ENCODE measurements around the gene CDK11A.
"Not testable (repeated sequence)": the region's sequence is repeated elsewhere in the genome, so short reads cannot be mapped to it uniquely, and the experiment has no call there.

CDK11A gene

DNA sequence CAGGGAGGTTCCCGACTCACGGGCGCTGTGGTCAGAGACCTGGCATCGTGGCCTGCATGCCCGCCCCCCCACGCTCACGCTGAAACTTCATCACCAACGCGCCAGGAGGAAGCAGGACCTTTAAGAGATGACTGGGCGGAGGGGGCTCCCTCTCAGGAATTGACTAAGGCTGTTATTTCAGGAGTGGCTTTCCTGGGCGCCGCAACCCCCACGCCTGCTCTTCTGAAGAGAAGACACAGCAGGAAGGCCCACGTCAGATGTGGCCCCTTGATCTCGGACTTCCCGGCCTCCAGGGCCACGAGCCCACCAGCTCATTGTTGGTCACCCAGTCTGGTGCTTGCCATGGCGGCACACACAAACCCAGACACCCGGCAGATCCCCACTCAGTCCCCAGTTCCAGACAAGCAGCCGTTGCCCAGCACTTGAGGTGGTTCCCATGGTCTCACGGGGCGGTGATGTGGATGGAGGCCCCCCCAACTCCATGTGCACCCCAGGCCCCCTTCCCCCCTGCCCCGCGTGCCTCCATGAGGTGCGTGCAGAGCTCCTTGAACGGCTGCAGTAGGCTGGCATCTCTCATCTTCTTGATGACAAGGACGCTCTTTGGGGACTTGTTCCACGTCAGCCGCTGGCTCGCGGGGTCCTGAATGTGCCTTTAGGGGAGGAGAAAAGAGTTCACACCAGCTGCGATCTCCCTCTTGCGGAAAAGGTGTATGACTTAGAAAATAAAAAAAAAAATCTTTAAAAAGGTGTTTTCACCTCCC lies 32.7 kb upstream of the CDK11A start:
- TF ChIP-seq POLR2AphosphoS5 (IDR thresholded peaks at IDR 0.05; ENCODE audit: borderline replicate concordance, low read depth, low read length) (no peak), FOXP2 (optimal IDR thresholded peaks at IDR 0.05; ENCODE audit: control extremely low read depth, extremely low read length, insufficient read depth) (no peak), EZH2 (IDR thresholded peaks at IDR 0.05) (no peak)
- DNase-seq (ENCODE audit: low read depth, low spot score), result no peak
- H3K9ac ChIP-seq (ENCODE audit: insufficient read length), result no peak overlapping the region
- no peak overlapping the region for H3K27ac ChIP-seq
- H3K9me3 ChIP-seq (ENCODE audit: low read depth, low read length), result no peaks in the 10 kb centered on the region
- no peak overlapping the region for H3K4me3 ChIP-seq
- H3K36me3 ChIP-seq (ENCODE audit: insufficient read depth, low read length), result peaks cover 67% of the 10 kb centered on the region

DNA sequence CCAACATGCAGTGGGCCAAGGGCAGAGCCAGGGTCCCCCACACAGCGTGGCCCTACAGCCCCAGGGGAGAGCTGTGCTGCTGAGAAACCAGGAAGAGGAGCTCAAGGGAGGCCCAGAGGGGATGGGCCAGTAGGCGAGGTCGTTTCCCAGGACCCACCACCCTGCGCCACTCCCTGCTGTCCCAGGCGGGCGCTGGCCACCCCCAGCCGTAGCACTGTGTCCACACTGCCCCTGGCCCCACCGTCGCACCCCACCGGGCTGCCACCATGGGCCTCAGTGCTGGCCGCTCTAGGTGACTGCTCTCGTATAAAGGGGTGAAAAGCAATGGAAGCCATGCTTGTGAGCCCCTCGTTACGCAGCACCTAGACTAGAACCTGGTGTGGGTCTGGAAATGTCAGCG lies 31.7 kb upstream of the CDK11A start:
- peaks cover 58% of the 10 kb centered on the region for H3K36me3 ChIP-seq (ENCODE audit: insufficient read depth, low read length)
- no peak for TF ChIP-seq FOXP2 (optimal IDR thresholded peaks at IDR 0.05; ENCODE audit: control extremely low read depth, extremely low read length, insufficient read depth)
- no peak for TF ChIP-seq EZH2 (IDR thresholded peaks at IDR 0.05)
- TF ChIP-seq POLR2AphosphoS5 (IDR thresholded peaks at IDR 0.05; ENCODE audit: borderline replicate concordance, low read depth, low read length), result no peak
- DNase-seq (ENCODE audit: low read depth, low spot score), result no peak

DNA sequence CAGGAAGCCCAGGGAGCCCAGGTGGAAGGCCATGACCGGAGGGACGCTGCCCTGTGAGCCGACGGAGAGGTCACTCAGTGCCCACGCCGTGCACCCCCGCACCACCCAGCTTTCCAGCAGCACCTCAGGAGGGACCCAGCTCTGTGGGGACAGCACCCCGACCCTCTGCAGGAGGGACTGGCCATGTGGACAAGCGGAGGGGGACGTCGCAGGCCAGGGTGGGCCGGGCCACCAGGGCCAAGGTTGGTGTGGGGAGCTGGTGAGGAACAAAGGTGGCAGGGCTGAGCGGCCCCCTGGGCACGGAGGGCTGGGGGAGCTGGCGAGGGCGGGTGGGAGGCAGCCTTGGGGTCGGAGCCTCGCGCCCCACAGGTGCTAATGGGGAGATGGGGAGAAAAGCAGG lies 31.3 kb upstream of the CDK11A start:
- Histone ChIP-seq H3K4me3 (no peak overlapping the region), H3K36me3 (ENCODE audit: insufficient read depth, low read length) (peaks cover 54% of the 10 kb centered on the region), H3K9ac (ENCODE audit: insufficient read length) (no peak overlapping the region), H3K9me3 (ENCODE audit: low read depth, low read length) (no peaks in the 10 kb centered on the region), H3K27ac (no peak overlapping the region)
- no peak for DNase-seq (ENCODE audit: low read depth, low spot score)
- TF ChIP-seq EZH2 (IDR thresholded peaks at IDR 0.05) (no peak), POLR2AphosphoS5 (IDR thresholded peaks at IDR 0.05; ENCODE audit: borderline replicate concordance, low read depth, low read length) (no peak), FOXP2 (optimal IDR thresholded peaks at IDR 0.05; ENCODE audit: control extremely low read depth, extremely low read length, insufficient read depth) (no peak)

More for the DNA sequence above, 31.7 kb upstream of the CDK11A start:
- Histone ChIP-seq H3K9ac (ENCODE audit: insufficient read length) (no peak overlapping the region), H3K27ac (no peak overlapping the region), H3K4me3 (no peak overlapping the region), H3K9me3 (ENCODE audit: low read depth, low read length) (no peaks in the 10 kb centered on the region)

DNA sequence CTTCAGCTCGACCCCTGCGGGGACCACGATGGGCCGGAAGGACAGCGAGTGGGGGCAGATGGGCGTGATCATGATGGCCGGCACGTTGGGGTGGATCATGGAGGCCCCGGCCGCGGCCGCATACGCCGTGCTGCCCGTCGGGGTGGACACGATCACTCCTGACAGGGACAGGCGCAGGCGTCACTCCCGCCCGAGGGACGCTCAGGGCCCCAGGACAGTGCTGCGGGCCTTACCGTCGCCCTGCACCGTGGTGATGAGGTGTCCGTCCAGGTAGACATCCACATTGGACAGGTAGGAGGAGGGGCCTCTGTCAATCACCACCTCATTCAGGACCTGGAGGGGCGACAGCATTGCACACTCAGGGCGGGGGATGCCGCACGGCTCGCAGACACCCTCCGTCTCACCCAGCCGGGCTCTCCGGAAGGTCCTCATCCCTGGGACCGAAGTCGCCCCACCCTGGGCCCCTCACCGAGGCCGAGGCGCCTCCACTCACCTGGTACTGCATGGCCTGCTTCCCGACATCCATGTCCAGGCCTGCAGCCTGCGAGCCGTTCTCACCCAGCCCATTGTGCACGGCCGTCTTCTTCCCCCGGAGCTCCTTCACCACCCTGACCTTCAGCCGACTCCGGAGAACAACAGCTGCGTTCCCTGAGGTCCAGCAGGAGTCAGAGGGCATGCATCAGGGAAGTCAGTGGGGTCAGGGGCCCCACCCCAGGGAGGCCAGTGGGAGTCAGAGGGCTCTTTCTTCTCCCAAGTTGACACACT lies 30.1 kb upstream of the CDK11A start:
- Histone ChIP-seq H3K9ac (ENCODE audit: insufficient read length) (no peak overlapping the region), H3K36me3 (ENCODE audit: insufficient read depth, low read length) (peaks cover 43% of the 10 kb centered on the region), H3K9me3 (ENCODE audit: low read depth, low read length) (no peaks in the 10 kb centered on the region), H3K27ac (no peak overlapping the region), H3K4me3 (no peak overlapping the region)
- TF ChIP-seq EZH2 (IDR thresholded peaks at IDR 0.05) (no peak), POLR2AphosphoS5 (IDR thresholded peaks at IDR 0.05; ENCODE audit: borderline replicate concordance, low read depth, low read length) (no peak), FOXP2 (optimal IDR thresholded peaks at IDR 0.05; ENCODE audit: control extremely low read depth, extremely low read length, insufficient read depth) (no peak)
- no peak for DNase-seq (ENCODE audit: low read depth, low spot score)

DNA sequence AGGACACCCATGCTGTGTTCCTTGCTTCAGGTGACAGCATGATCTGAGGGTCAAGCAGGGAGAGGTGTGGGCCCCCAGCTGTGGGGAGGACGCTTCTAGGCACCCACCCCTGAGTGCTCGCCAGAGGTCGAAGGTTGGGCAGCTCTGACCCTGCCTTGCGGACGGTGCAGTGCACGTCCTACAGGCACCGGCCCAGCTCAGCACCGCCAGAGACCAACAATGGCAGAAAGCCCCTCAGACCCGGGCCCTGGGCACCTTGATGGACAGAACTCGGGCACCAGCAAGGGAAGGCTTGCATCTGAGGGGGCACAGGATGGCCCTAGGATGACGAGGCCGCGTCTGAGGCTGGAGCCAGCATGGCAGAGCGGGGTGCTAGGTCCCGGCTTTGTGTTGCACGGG lies 29.4 kb upstream of the CDK11A start:
- Histone ChIP-seq H3K9ac (ENCODE audit: insufficient read length) (no peak overlapping the region), H3K4me3 (no peak overlapping the region), H3K36me3 (ENCODE audit: insufficient read depth, low read length) (peaks cover 41% of the 10 kb centered on the region), H3K27ac (no peak overlapping the region), H3K9me3 (ENCODE audit: low read depth, low read length) (no peaks in the 10 kb centered on the region)
- no peak for DNase-seq (ENCODE audit: low read depth, low spot score)
- TF ChIP-seq POLR2AphosphoS5 (IDR thresholded peaks at IDR 0.05; ENCODE audit: borderline replicate concordance, low read depth, low read length) (no peak), EZH2 (IDR thresholded peaks at IDR 0.05) (no peak), FOXP2 (optimal IDR thresholded peaks at IDR 0.05; ENCODE audit: control extremely low read depth, extremely low read length, insufficient read depth) (no peak)

DNA sequence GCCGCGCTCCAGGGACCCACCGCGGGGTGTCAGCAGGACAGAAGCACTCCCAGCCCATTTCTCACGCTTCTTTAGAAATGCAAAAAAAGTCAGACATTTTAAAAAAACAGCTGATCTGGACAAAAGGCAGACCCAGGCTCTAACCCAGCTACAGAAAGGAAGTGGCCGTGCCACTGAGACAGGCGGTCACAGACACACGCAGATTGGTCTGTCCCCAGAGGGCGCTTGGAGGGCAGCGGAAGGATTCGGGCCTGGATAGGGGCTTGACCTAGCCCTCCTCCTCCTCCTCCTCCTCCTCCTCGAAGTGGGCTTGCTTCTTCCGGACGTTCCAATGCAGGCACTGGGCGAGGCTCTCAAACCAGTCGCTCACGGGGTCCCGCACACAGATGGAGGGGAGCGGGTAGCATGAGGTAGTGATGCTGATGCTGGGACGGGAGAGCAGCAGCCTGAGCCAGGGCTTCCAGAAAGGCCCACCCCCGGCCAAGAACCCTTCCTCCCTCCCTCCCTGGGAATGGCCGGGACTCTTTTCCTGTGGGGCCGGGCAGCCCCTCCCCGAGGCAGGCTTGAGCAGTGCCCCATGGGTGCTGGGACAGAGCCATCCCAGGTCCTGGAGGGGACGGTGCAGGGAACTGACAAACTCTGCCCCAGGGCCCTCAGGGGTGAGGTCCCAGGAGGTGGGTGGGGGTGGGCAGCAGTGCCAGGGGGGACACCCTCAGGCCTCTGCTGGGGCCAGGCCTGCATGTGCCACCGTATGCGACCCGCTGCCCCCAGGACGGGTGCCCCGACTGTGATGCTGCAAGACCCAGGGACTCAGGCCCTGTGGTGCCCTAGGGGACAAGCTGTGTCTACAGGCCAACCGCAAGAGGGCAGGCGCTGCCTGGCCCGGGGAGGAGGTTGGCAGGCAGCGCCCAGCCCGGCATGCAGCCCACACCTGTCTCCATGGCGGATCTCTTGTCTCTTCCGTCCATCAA lies 28.8 kb upstream of the CDK11A start:
- no peak overlapping the region for H3K4me3 ChIP-seq
- no peak overlapping the region for H3K27ac ChIP-seq
- no peaks in the 10 kb centered on the region for H3K9me3 ChIP-seq (ENCODE audit: low read depth, low read length)
- peaks cover 37% of the 10 kb centered on the region for H3K36me3 ChIP-seq (ENCODE audit: insufficient read depth, low read length)
- no peak overlapping the region for H3K9ac ChIP-seq (ENCODE audit: insufficient read length)
- no peak for TF ChIP-seq EZH2 (IDR thresholded peaks at IDR 0.05)
- no peak for TF ChIP-seq FOXP2 (optimal IDR thresholded peaks at IDR 0.05; ENCODE audit: control extremely low read depth, extremely low read length, insufficient read depth)
- TF ChIP-seq POLR2AphosphoS5 (IDR thresholded peaks at IDR 0.05; ENCODE audit: borderline replicate concordance, low read depth, low read length), result no peak
- no peak for DNase-seq (ENCODE audit: low read depth, low spot score)

DNA sequence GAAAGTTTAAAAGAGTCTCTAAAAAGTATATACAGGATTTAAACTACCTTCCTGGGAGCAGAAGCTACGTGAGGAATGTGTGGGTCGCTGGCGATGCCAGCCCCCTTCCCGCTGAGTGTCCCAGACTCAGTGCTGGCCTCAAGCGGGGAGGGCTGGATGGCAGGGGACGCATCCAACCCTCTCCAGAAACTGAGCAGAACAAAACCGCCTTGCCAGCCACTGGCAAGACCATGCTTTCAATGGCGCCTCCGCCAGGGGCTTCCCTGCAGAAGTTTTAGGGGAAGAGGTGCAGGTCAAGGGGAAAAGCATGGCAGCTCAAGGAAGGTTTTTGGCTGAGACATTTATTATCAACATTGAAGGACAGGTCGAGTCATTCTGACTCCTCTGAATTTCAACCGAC lies 28.0 kb upstream of the CDK11A start:
- H3K36me3 ChIP-seq (ENCODE audit: insufficient read depth, low read length), result peaks cover 31% of the 10 kb centered on the region
- H3K9ac ChIP-seq (ENCODE audit: insufficient read length), result no peak overlapping the region
- peak overlapping the region; percentile 25; the same call in 1 of the 2 replicates for H3K27ac ChIP-seq
- DNase-seq (ENCODE audit: low read depth, low spot score), result no peak
- no peak overlapping the region for H3K4me3 ChIP-seq
- no peak for TF ChIP-seq FOXP2 (optimal IDR thresholded peaks at IDR 0.05; ENCODE audit: control extremely low read depth, extremely low read length, insufficient read depth)
- TF ChIP-seq POLR2AphosphoS5 (IDR thresholded peaks at IDR 0.05; ENCODE audit: borderline replicate concordance, low read depth, low read length), result no peak
- no peak for TF ChIP-seq EZH2 (IDR thresholded peaks at IDR 0.05)
- H3K9me3 ChIP-seq (ENCODE audit: low read depth, low read length), result no peaks in the 10 kb centered on the region

DNA sequence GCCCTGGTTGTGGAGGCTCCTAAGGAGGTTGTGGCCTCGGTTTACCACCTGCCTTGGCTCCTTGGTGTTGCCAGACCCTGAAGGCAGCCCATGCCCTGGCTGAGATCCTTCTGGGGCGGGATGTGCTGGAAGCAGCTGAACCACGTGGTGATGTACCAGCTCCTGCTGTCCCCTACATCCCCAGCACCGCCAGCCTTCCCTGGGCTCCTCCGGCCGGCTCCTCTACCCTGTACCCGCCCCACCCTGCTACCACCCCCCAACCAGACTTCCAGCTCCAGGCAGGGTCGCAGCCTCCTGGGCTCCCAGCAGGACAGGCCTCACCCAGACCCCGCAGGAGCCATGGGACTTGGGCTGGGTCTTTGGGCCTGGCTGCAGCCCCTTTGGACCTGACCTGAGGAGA lies 25.8 kb upstream of the CDK11A start:
- H3K9ac ChIP-seq (ENCODE audit: insufficient read length); H3K27ac ChIP-seq; H3K9me3 ChIP-seq (ENCODE audit: low read depth, low read length); H3K4me3 ChIP-seq; DNase-seq (ENCODE audit: low read depth, low spot score): not testable (repeated sequence)
- peaks cover 13% of the 10 kb centered on the region; the same call in 1 of the 2 replicates for H3K36me3 ChIP-seq (ENCODE audit: insufficient read depth, low read length)

All from SK-N-MC (cell line).